ENCODE data around the gene SP4.

SP4 gene
- total RNA-seq, result 3.8 to 24.0 (median 11.7) reads per million in 18 experiments

GRCh38 chr7:21427871-21428658, at the start of gene SP4:
Gene SP4, plus strand, starts transcription at chr7:21428083. Its CDS starts 169 bp downstream, at chr7:21428252.
- peak; percentile 89 to 96 for DNase-seq

GRCh38 chr7:21383227-21384220, 44.4 kb upstream of the SP4 start:
- no peak for DNase-seq

GRCh38 chr7:21393937-21394336, 33.9 kb upstream of the SP4 start:
- no peak for DNase-seq

- no peak for DNase-seq
These were observed 25.9 kb upstream of the SP4 start for GRCh38 chr7:21401944-21402343.

GRCh38 chr7:21407796-21408480, 19.9 kb upstream of the SP4 start:
- DNase-seq, result no peak

GRCh38 chr7:21408481-21408820, 19.4 kb upstream of the SP4 start:
- DNase-seq, result no peak

- DNase-seq, result no peak
These were observed 15.5 kb upstream of the SP4 start for GRCh38 chr7:21412410-21412851.

GRCh38 chr7:21412957-21413356, 14.9 kb upstream of the SP4 start:
- DNase-seq, result no peak

- no peak for DNase-seq
These were observed 14.4 kb upstream of the SP4 start for GRCh38 chr7:21413502-21413901.

- DNase-seq, result no peak
These were observed 13.0 kb upstream of the SP4 start for GRCh38 chr7:21414795-21415393.

GRCh38 chr7:21417647-21418046, 10.2 kb upstream of the SP4 start:
- DNase-seq, result no peak

GRCh38 chr7:21422751-21423150, 5.1 kb upstream of the SP4 start:
- no peak for DNase-seq

GRCh38 chr7:21425290-21425689, 2.6 kb upstream of the SP4 start:
- DNase-seq, result no peak

GRCh38 chr7:21426286-21427181, 1.3 kb upstream of the SP4 start:
- peak; percentile 25 to 32 for DNase-seq

GRCh38 chr7:21427182-21427870, 557 bp upstream of the SP4 start:
- DNase-seq, result peak; percentile 98 to 99

GRCh38 chr7:21428659-21428941, 717 bp downstream of the SP4 start:
- DNase-seq, result no peak

- peak in 1 of 2 donors; percentile 3 for DNase-seq
These were observed 1.1 kb downstream of the SP4 start for GRCh38 chr7:21429021-21429420.

- DNase-seq, result no peak
These were observed 2.1 kb downstream of the SP4 start for GRCh38 chr7:21429786-21430574.

- no peak for DNase-seq
These were observed 2.7 kb downstream of the SP4 start for GRCh38 chr7:21430575-21430954.

Data from inflammatory macrophage (primary cell).